ENCODE data around the gene ARRDC1. TPM values are rescaled to one million over a fixed set of nuclear protein-coding genes. Genes with fewer than 3 reads are reported as not detected.

The ARRDC1 gene
- total RNA-seq, 3 donors from 2014 or later: 23.8 to 122 (median 57.0) TPM

DNA sequence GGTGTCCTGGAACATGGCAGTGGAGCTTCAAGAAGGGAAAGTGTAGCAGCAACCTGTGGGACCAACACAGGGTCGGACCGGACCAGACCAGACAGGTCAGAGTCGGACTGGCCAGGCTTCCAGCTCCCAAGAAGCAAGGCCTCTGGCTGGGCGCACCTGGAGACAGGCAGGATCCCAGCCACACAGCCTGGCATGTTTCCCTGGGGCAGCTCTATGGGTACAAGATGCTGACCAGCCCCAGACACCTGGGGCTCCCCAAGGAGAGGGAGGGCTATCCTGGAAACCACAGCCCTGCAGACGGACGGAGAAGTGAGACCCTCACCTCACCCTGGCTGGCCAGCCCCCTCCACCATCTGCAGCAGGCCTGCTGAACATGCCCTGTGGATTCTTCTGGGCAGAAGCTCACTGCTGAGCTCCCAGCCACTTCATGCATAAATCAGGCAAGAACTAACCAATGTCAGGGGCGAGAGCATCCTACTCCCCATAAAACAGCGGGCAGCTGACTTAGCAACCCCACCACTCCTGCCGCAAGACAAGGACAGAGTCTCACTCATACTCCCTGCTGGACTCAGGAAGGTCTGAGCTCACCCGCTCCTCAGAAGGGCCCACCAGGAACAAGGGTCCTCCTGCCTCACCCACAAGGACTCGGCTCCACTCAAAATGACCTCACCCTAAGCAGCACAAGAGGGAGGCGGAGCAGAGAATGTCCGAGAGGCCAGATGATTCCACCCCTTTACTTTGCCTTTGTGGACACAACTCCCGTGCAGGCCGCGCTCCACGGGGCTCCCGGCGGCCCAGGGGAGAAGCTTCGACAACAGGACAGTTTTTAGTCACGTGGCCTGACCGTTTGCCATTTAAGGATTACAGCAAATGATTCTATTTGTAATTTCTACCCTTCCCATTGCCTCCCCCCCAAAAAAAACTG lies 23.9 kb upstream of the ARRDC1 start:
- H3K4me1 ChIP-seq: peaks cover 8% of the 10 kb centered on the region in 2 donors
- intact Hi-C loops (cut with DNase I; ENCODE audit: low total_unique reads): no loop called here
- no peaks in the 10 kb centered on the region for H3K27me3 ChIP-seq
- DNase-seq (ENCODE audit: low spot score in 2 of 2): no peak
- H3K4me3 ChIP-seq: no peak overlapping the region
- no peaks in the 10 kb centered on the region for H3K36me3 ChIP-seq
- TF ChIP-seq POLR2A (IDR thresholded peaks at IDR 0.05) (no peak), CTCF (IDR thresholded peaks at IDR 0.05) (no peak), POLR2AphosphoS5 (IDR thresholded peaks at IDR 0.05) (no peak)
- no peaks in the 10 kb centered on the region for H3K9me3 ChIP-seq
- no peak overlapping the region for H3K27ac ChIP-seq

DNA sequence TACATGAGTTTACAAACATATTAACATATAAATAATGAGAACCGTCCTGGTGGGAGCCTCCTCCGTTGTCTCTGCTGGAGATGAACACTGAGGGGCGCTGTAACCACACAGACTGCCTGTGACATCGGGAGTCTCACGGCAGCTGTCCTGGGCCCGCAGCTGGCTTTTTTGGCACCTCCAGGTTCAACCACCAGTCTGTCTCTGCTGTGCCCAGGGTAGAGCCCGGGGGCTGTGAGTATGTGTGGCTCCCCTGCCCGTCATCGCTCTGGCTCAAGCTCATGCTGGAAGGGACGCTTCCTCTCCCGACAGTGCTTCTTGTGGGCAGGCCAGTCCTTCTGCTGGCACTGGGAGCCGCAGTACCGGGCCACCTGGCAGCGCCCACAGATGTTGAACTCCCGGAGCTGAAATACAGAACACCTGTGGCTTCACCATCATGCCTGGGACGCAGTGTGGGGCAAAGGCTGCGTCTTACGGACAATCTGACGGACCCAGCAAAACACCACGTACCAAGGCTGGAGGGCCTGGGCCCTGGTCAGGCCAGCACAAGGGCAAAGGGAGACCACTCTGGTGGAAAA lies 23.1 kb upstream of the ARRDC1 start:
- H3K27ac ChIP-seq: no peak overlapping the region
- no peaks in the 10 kb centered on the region for H3K36me3 ChIP-seq
- TF ChIP-seq POLR2AphosphoS5 (IDR thresholded peaks at IDR 0.05): no peak
- TF ChIP-seq POLR2A (IDR thresholded peaks at IDR 0.05): no peak
- TF ChIP-seq CTCF (IDR thresholded peaks at IDR 0.05): no peak
- peaks cover 6 to 8% of the 10 kb centered on the region in 2 donors for H3K4me1 ChIP-seq
- H3K27me3 ChIP-seq: no peaks in the 10 kb centered on the region
- H3K9me3 ChIP-seq: no peaks in the 10 kb centered on the region
- intact Hi-C loops (cut with DNase I; ENCODE audit: low total_unique reads): no loop called here
- no peak overlapping the region for H3K4me3 ChIP-seq
- DNase-seq (ENCODE audit: low spot score in 2 of 2): no peak

- no peak overlapping the region for H3K4me3 ChIP-seq
- no peaks in the 10 kb centered on the region for H3K36me3 ChIP-seq
- no peaks in the 10 kb centered on the region for H3K4me1 ChIP-seq
- intact Hi-C loops (cut with DNase I; ENCODE audit: low total_unique reads): no loop called here
- no peak for DNase-seq (ENCODE audit: low spot score in 2 of 2)
- no peaks in the 10 kb centered on the region for H3K27me3 ChIP-seq
- H3K9me3 ChIP-seq: no peaks in the 10 kb centered on the region
- TF ChIP-seq POLR2AphosphoS5 (IDR thresholded peaks at IDR 0.05) (no peak), CTCF (IDR thresholded peaks at IDR 0.05) (no peak), POLR2A (IDR thresholded peaks at IDR 0.05) (no peak)
- H3K27ac ChIP-seq: no peak overlapping the region
Observed at GRCh38 chr9:137583347-137583746, 22.1 kb upstream of the ARRDC1 start.

DNA sequence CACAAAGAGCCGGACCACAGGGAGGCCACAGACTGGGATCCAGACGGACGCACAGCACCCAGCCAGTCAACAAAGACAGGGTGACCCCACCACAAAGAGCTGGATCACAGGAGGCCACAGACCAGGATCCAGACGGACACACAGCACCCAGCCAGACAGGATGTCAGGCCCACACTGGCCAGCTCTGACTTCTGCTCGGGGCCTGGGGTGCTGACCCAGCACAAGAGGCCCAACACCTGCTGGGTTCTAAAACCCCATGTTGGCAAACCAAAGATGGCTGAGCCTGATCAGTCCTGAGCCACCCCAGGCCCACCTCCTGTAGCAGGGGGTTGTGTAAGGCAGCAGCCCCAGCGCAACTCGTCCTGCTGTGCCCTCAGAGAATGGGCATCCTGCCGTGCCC lies 21.5 kb upstream of the ARRDC1 start:
- Histone ChIP-seq H3K36me3 (no peaks in the 10 kb centered on the region), H3K9me3 (no peaks in the 10 kb centered on the region), H3K27me3 (no peaks in the 10 kb centered on the region), H3K4me1 (peaks cover 1 to 3% of the 10 kb centered on the region in 2 donors), H3K27ac (no peak overlapping the region), H3K4me3 (no peak overlapping the region)
- no peak for DNase-seq (ENCODE audit: low spot score in 2 of 2)
- intact Hi-C loops (cut with DNase I; ENCODE audit: low total_unique reads): no loop called here
- TF ChIP-seq POLR2A (IDR thresholded peaks at IDR 0.05) (no peak), CTCF (IDR thresholded peaks at IDR 0.05) (no peak), POLR2AphosphoS5 (IDR thresholded peaks at IDR 0.05) (no peak)

GRCh38 chr9:137586854-137587253 lies 18.6 kb upstream of the ARRDC1 start:
- Histone ChIP-seq H3K9me3 (no peaks in the 10 kb centered on the region), H3K27me3 (no peaks in the 10 kb centered on the region), H3K27ac (no peak overlapping the region), H3K4me1 (peaks cover 6 to 8% of the 10 kb centered on the region in 2 donors), H3K36me3 (no peaks in the 10 kb centered on the region), H3K4me3 (no peak overlapping the region)
- intact Hi-C loops (cut with DNase I; ENCODE audit: low total_unique reads): no loop called here
- TF ChIP-seq POLR2A (IDR thresholded peaks at IDR 0.05) (no peak), POLR2AphosphoS5 (IDR thresholded peaks at IDR 0.05) (no peak), CTCF (IDR thresholded peaks at IDR 0.05) (no peak)
- no peak for DNase-seq (ENCODE audit: low spot score in 2 of 2)
